Ovary (tissue), 9 donors: Measurements from ENCODE around the gene PTCRA. TPM values are rescaled to one million over a fixed set of nuclear protein-coding genes. Genes with fewer than 3 reads are reported as not detected.
A peak's percentile ranks its signal among the peaks of the same experiment; 100 is the strongest.

Source experiments
- DNase-seq, 5 donors: peaks; one replicate each; pipeline ENCODE4 v3.0.0-alpha.2; 2019 to 2020
- H3K27ac ChIP-seq, 2 donors: fragments of 200-600 bp; one replicate each; pipeline versions ENCODE4 v1.5.1 to v1.8.0; 2019 to 2022
- H3K27me3 ChIP-seq: fragments of 200-600 bp; one replicate; pipeline ENCODE4 v1.8.0; 2022
- H3K36me3 ChIP-seq: fragments of 200-600 bp; sonication (generic); one replicate; pipeline ENCODE4 v1.5.1; 2019
- H3K4me1 ChIP-seq: one replicate; pipeline ENCODE4 v1.8.1; 2013; ENCODE audit warnings: mild to moderate bottlenecking, moderate library complexity; ENCODE audit not compliant: insufficient read depth
- H3K4me3 ChIP-seq: fragments of 200-600 bp; sonication (generic); one replicate; pipeline ENCODE4 v1.5.1; 2017
- H3K9me3 ChIP-seq, 2 donors: fragments of 200-600 bp in 1 of 2; sonication (generic) in 1 of 2; one replicate each; pipeline versions ENCODE4 v1.5.1 to v1.8.1; 2013 to 2019; ENCODE audit warnings: mild to moderate bottlenecking in 1 of 2, moderate library complexity in 1 of 2
- CTCF ChIP-seq, 3 donors: fragments of 450-650 bp in 2 of 3; fragments of 200-600 bp in 1 of 3; IDR thresholded peaks; one replicate each; pipeline versions ENCODE4 v1.5.1 to v1.8.0; 2016 to 2022; ENCODE audit warnings: antibody characterized with exemption in 3 of 3, mild to moderate bottlenecking in 1 of 3
- EP300 ChIP-seq: sonication (generic); formaldehyde crosslinking; IDR thresholded peaks from one replicate; pipeline ENCODE4 v1.6.1; 2017; ENCODE audit warnings: antibody characterized with exemption
- POLR2A ChIP-seq: fragments of 450-650 bp; IDR thresholded peaks from one replicate; pipeline ENCODE4 v1.6.1; 2017; ENCODE audit warnings: antibody characterized with exemption, mild to moderate bottlenecking, moderate library complexity
- WGBS, 3 donors: extraction: QIAGEN DNeasy Blood & Tissue Kit in 1 of 3; methylation state at CpG; one replicate each; pipeline versions ENCODE4 v1.1.5 to v1.1.7; 2013 to 2017; 5-methylcytosine and 5-hydroxymethylcytosine counted together
- intact Hi-C, 4 donors: fragments of 100-400 bp; cut with DNase I; formaldehyde crosslinking; loops; one replicate each; pipeline versions ENCODE4 v1.11.0 to v1.15.1; 2022 to 2023
- polyA plus RNA-seq, 2 donors: library from polyadenylated mRNA; stranded (reverse); fragments of 200-250 nt in 1 of 2; fragments of 350-450 nt in 1 of 2; fragmentation: Illumina TruSeq in 1 of 2; extraction: RNeasy Lipid Tissue Mini Kit (QIAGEN cat#74804) in 1 of 2; gene quantifications; one replicate each; pipeline ENCODE4 v1.2.3, GENCODE V29; 2013 to 2014
- total RNA-seq, 7 donors: library from RNA; depleted of rRNA in 2 of 7; stranded (reverse); fragments of >200 nt in 2 of 7; fragmentation: NEBNext Ultra II Directional in 3 of 7; extraction: Animal tissue kit (Norgen Biotek cat#: 25700) in 3 of 7; gene quantifications; one replicate each; pipeline versions ENCODE4 v1.1.0 to v1.2.4, GENCODE V29; 2016 to 2023
- donor health status: DM: no; HTN: no; CAD: no; lungs with moderate emphysema.
- donor health status: DM: no; HTN: no; CAD: no.
- donor health status: Bipolar disorder and iron deficiency.
- donor health status: DM: yes; HTN: yes; CAD: no.
- donor health status: DM: no; HTN: no; CAD: no.
- donor health status: DM: yes; HTN: yes; CAD: no.

The PTCRA gene
- total and polyA plus RNA-seq, 9 donors: 0.55 TPM; not detected in 8

GRCh38 chr6:42904467-42904866, 11.4 kb upstream of the PTCRA start:
- intact Hi-C loops: loop anchor here (5.0 to 10.0 kb wide), 3 partner anchors 110 to 240 kb away; partner anchors contain the start of genes KLHDC3 (in 2 of the 4) and MEA1 (in 2 of the 4)
- DNase-seq: no peak
- WGBS, 3 donors: 92 to 96% (median 95%) methylated on average over 10 of the region's 10 CpGs

GRCh38 chr6:42907336-42907735, 8.5 kb upstream of the PTCRA start:
- H3K27me3 ChIP-seq: no peaks in the 10 kb centered on the region
- H3K36me3 ChIP-seq: no peaks in the 10 kb centered on the region
- H3K9me3 ChIP-seq: no peaks in the 10 kb centered on the region
- WGBS, 3 donors: 3 to 4% (median 4%) methylated on average over 5 of the region's 5 CpGs
- no peak for TF ChIP-seq POLR2A
- no peak overlapping the region for H3K4me3 ChIP-seq
- peak; percentile 72 to 89 (median 81) for DNase-seq
- no peak overlapping the region for H3K27ac ChIP-seq
- peaks cover 11% of the 10 kb centered on the region for H3K4me1 ChIP-seq
- intact Hi-C loops: loop anchor here in 3 of 4 donors (10.0 kb wide), 2 partner anchors 107 to 237 kb away; partner anchors contain the start of genes KLHDC3 (in 2 of the 3) and MEA1 (in 2 of the 3)

More at GRCh38 chr6:42904467-42904866, 11.4 kb upstream of the PTCRA start:
- no peak for TF ChIP-seq POLR2A
- TF ChIP-seq EP300: no peak
- no peak for TF ChIP-seq CTCF (IDR thresholded peaks at IDR 0.05)
- peaks cover 8% of the 10 kb centered on the region for H3K4me1 ChIP-seq
- no peaks in the 10 kb centered on the region for H3K9me3 ChIP-seq
- H3K27ac ChIP-seq: no peak overlapping the region
- no peaks in the 10 kb centered on the region for H3K27me3 ChIP-seq
- H3K36me3 ChIP-seq: no peaks in the 10 kb centered on the region
- H3K4me3 ChIP-seq: no peak overlapping the region

- Histone ChIP-seq H3K4me1 (peaks cover 11% of the 10 kb centered on the region), H3K27me3 (no peaks in the 10 kb centered on the region), H3K9me3 (no peaks in the 10 kb centered on the region), H3K36me3 (no peaks in the 10 kb centered on the region), H3K27ac (no peak overlapping the region), H3K4me3 (no peak overlapping the region)
- WGBS, 3 donors: 90 to 92% (median 90%) methylated on average over 10 of the region's 10 CpGs
- intact Hi-C loops: loop anchor here in 3 of 4 donors (10.0 kb wide), 3 partner anchors 55 to 235 kb away; partner anchors contain the start of genes KLHDC3 (in 2 of the 3), MEA1 (in 2 of the 3) and GNMT (in 1 of the 3)
- no peak for TF ChIP-seq CTCF (IDR thresholded peaks at IDR 0.05)
- TF ChIP-seq EP300: no peak
- no peak for TF ChIP-seq POLR2A
- DNase-seq: no peak
Measured at GRCh38 chr6:42909835-42910234, 6.0 kb upstream of the PTCRA start.

GRCh38 chr6:42911171-42912021, 4.5 kb upstream of the PTCRA start:
- intact Hi-C loops: loop anchor here in 1 of 4 donors (10.0 kb wide), 1 partner anchor 53 kb away; the partner anchor contains the start of gene GNMT
- H3K27me3 ChIP-seq: no peaks in the 10 kb centered on the region
- H3K4me1 ChIP-seq: peaks cover 11% of the 10 kb centered on the region
- H3K36me3 ChIP-seq: no peaks in the 10 kb centered on the region
- 4 to 6% (median 5%) methylated on average over 45 to 49 of the region's 49 CpGs for WGBS, 3 donors
- DNase-seq: no peak
- no peaks in the 10 kb centered on the region for H3K9me3 ChIP-seq
- peak overlapping the region; percentile 19 for H3K4me3 ChIP-seq
- TF ChIP-seq CTCF (IDR thresholded peaks at IDR 0.05) (no peak), POLR2A (no peak), EP300 (no peak)
- H3K27ac ChIP-seq: no peak overlapping the region
